GM12892 (cell line): ENCODE measurements around the gene TICAM2. TPM values are rescaled to one million over a fixed set of nuclear protein-coding genes. Genes with fewer than 3 reads are reported as not detected.
"Not testable (repeated sequence)": the region's sequence is repeated elsewhere in the genome, so short reads cannot be mapped to it uniquely, and the experiment has no call there.

Experiments used
- DNase-seq: peaks from one replicate; pipeline ENCODE4 v3.0.0; 2011; ENCODE audit not compliant: insufficient read length
- FAIRE-seq: peaks from 2 replicates; lab custom pipeline; 2011; peaks lifted over from hg19 to GRCh38; lab: Jason Lieb, UNC
- POLR2A ChIP-seq: IDR thresholded peaks from 2 replicates; pipeline ENCODE4 v1.6.1; 2011; ENCODE audit warnings: low read depth, low read length, control low read depth
- POLR2AphosphoS5 ChIP-seq: IDR thresholded peaks from 2 replicates; pipeline ENCODE4 v1.6.1; 2011; ENCODE audit warnings: low read depth, low read length, control low read depth
- TAF1 ChIP-seq: IDR thresholded peaks from 2 replicates; pipeline ENCODE4 v1.6.1; 2011; ENCODE audit warnings: low read depth, mild to moderate bottlenecking, control low read depth, low read length, borderline replicate concordance
- polyA plus RNA-seq: library from polyadenylated mRNA; unstranded; fragments of >200 nt; gene quantifications from one replicate; pipeline ENCODE4 v1.2.1, GENCODE V29; 2012; ENCODE audit warnings: missing spikeins, inconsistent platforms; ENCODE audit not compliant: missing spikeins

Gene TICAM2
- 7.1 TPM for polyA plus RNA-seq

GRCh38 chr5:115601701-115602590 lies at the start of gene TICAM2:
TSS of gene TICAM2 (minus strand) at chr5:115602479. CDS start at chr5:115581256, 21,223 bp downstream.
- peak; percentile 88 for FAIRE-seq
- DNase-seq = peak; percentile 62

GRCh38 chr5:115649541-115649940 lies 47.3 kb upstream of the TICAM2 start:
- no peak for DNase-seq
- TF ChIP-seq POLR2A = no peak
- no peak for TF ChIP-seq TAF1
- no peak for TF ChIP-seq POLR2AphosphoS5
- no peak for FAIRE-seq

More at GRCh38 chr5:115601701-115602590, at the start of gene TICAM2:
- TF ChIP-seq TAF1 (peak; percentile 56; the same call in 1 of the 2 replicates), POLR2AphosphoS5 (peak; percentile 57; the same call in 1 of the 2 replicates), POLR2A (peak; percentile 73; the same call in 1 of the 2 replicates)

GRCh38 chr5:115648056-115648455 lies 45.8 kb upstream of the TICAM2 start:
- DNase-seq = no peak
- TF ChIP-seq POLR2AphosphoS5 (no peak), POLR2A (no peak), TAF1 (no peak)
- no peak for FAIRE-seq

- FAIRE-seq, DNase-seq: not testable (repeated sequence)
Measured at GRCh38 chr5:115645386-115645785, 43.1 kb upstream of the TICAM2 start.

GRCh38 chr5:115644046-115644445 lies 41.8 kb upstream of the TICAM2 start:
- no peak for FAIRE-seq
- DNase-seq = no peak
- TF ChIP-seq POLR2A = no peak

- TF ChIP-seq POLR2AphosphoS5 (no peak), POLR2A (no peak), TAF1 (no peak)
- FAIRE-seq (no peak), DNase-seq (no peak)
Measured at GRCh38 chr5:115641948-115642347, 39.7 kb upstream of the TICAM2 start.

GRCh38 chr5:115640274-115640673 lies 38.0 kb upstream of the TICAM2 start:
- no peak for TF ChIP-seq POLR2AphosphoS5
- TF ChIP-seq TAF1 = no peak
- no peak for TF ChIP-seq POLR2A
- no peak for FAIRE-seq

GRCh38 chr5:115639377-115639776 lies 37.1 kb upstream of the TICAM2 start:
- DNase-seq (no peak), FAIRE-seq (no peak)
- TF ChIP-seq TAF1 = no peak
- no peak for TF ChIP-seq POLR2A
- TF ChIP-seq POLR2AphosphoS5 = no peak

More at GRCh38 chr5:115640274-115640673, 38.0 kb upstream of the TICAM2 start:
- DNase-seq = no peak

GRCh38 chr5:115637507-115637906 lies 35.2 kb upstream of the TICAM2 start:
- no peak for FAIRE-seq
- TF ChIP-seq POLR2A = no peak
- no peak for TF ChIP-seq POLR2AphosphoS5
- no peak for TF ChIP-seq TAF1
- DNase-seq = no peak

GRCh38 chr5:115636008-115636407 lies 33.7 kb upstream of the TICAM2 start:
- no peak for TF ChIP-seq POLR2A
- no peak for TF ChIP-seq TAF1
- no peak for TF ChIP-seq POLR2AphosphoS5
- no peak for DNase-seq
- no peak for FAIRE-seq

GRCh38 chr5:115634343-115635132 lies 32.3 kb upstream of the TICAM2 start:
- DNase-seq = peak; percentile 38
- TF ChIP-seq POLR2A (no peak), POLR2AphosphoS5 (no peak), TAF1 (no peak)
- peak; percentile 97 for FAIRE-seq

- DNase-seq (no peak), FAIRE-seq (no peak)
- TF ChIP-seq POLR2AphosphoS5 (no peak), POLR2A (no peak), TAF1 (no peak)
Measured at GRCh38 chr5:115629903-115630302, 27.6 kb upstream of the TICAM2 start.
